Nephron progenitor cell (in vitro differentiated cells): ENCODE measurements around the gene OR1J2.

ENCODE experiments used
- DNase-seq: peaks from one replicate; pipeline ENCODE4 v3.0.0; 2021
- H3K27ac Mint-ChIP-seq: 2 replicates; pipeline ENCODE4 v1.8.0; 2021; ENCODE audit warnings: mild to moderate bottlenecking, moderate library complexity, mixed read lengths
- H3K27me3 Mint-ChIP-seq: 2 replicates; pipeline ENCODE4 v1.8.0; 2021; ENCODE audit warnings: mild to moderate bottlenecking, low read depth, mixed read lengths; ENCODE audit not compliant: poor library complexity
- H3K36me3 Mint-ChIP-seq: 2 replicates; pipeline ENCODE4 v1.8.0; 2021; ENCODE audit warnings: low read depth, mixed read lengths
- H3K4me1 Mint-ChIP-seq: 2 replicates; pipeline ENCODE4 v1.8.0; 2021; ENCODE audit warnings: mixed read lengths
- H3K4me3 Mint-ChIP-seq: 2 replicates; pipeline ENCODE4 v1.8.0; 2021; ENCODE audit warnings: mild to moderate bottlenecking, moderate library complexity, mixed read lengths
- H3K9me3 Mint-ChIP-seq: 2 replicates; pipeline ENCODE4 v1.8.0; 2021; ENCODE audit warnings: mild to moderate bottlenecking, moderate library complexity, mixed read lengths
- CTCF ChIP-seq: fragments of 200-600 bp; sonication (generic); IDR thresholded peaks from 2 replicates; pipeline ENCODE4 v1.5.0; 2021; ENCODE audit warnings: antibody characterized with exemption

The OR1J2 gene, protein sequence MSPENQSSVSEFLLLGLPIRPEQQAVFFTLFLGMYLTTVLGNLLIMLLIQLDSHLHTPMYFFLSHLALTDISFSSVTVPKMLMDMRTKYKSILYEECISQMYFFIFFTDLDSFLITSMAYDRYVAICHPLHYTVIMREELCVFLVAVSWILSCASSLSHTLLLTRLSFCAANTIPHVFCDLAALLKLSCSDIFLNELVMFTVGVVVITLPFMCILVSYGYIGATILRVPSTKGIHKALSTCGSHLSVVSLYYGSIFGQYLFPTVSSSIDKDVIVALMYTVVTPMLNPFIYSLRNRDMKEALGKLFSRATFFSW

DNA sequence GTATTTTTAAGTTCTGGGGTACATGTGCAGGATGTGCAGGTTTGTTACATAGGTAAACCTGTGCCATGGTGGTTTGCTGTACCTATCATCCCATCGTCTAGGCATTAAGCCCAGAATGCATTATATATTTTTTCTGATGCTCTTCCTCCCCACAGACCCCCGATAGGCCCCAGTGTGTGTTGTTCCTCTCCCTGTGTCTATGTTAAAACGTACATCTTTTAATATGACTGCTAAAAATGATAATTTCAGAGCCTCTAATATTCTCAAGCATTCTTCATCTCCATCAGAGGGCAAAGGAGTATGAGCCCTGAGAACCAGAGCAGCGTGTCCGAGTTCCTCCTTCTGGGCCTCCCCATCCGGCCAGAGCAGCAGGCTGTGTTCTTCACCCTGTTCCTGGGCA, at the start of gene OR1J2:
OR1J2 (plus strand) TSS at position 301 of the 400 bp plus-strand sequence; CDS start at position 301, 0 bp downstream.
- Mint-ChIP-seq H3K36me3 (no peaks in the 10 kb centered on the region), H3K27ac (no peak within 1 kb of the TSS), H3K4me3 (no peak within 1 kb of the TSS), H3K9me3 (peaks cover 25% of the 10 kb centered on the region), H3K4me1 (no peaks in the 10 kb centered on the region), H3K27me3 (no peaks in the 10 kb centered on the region)
- no peak for DNase-seq
- TF ChIP-seq CTCF, result no peak

- Mint-ChIP-seq H3K9me3 (peaks cover 13% of the 10 kb centered on the region), H3K4me1 (no peaks in the 10 kb centered on the region), H3K27ac (no peak overlapping the region), H3K4me3 (peak overlapping the region; percentile 19), H3K36me3 (no peaks in the 10 kb centered on the region), H3K27me3 (peaks cover 46% of the 10 kb centered on the region)
- DNase-seq, result peak; percentile 11
- TF ChIP-seq CTCF, result no peak
Observed at GRCh38 chr9:122463828-122464632, 46.6 kb upstream of the OR1J2 start.

DNA sequence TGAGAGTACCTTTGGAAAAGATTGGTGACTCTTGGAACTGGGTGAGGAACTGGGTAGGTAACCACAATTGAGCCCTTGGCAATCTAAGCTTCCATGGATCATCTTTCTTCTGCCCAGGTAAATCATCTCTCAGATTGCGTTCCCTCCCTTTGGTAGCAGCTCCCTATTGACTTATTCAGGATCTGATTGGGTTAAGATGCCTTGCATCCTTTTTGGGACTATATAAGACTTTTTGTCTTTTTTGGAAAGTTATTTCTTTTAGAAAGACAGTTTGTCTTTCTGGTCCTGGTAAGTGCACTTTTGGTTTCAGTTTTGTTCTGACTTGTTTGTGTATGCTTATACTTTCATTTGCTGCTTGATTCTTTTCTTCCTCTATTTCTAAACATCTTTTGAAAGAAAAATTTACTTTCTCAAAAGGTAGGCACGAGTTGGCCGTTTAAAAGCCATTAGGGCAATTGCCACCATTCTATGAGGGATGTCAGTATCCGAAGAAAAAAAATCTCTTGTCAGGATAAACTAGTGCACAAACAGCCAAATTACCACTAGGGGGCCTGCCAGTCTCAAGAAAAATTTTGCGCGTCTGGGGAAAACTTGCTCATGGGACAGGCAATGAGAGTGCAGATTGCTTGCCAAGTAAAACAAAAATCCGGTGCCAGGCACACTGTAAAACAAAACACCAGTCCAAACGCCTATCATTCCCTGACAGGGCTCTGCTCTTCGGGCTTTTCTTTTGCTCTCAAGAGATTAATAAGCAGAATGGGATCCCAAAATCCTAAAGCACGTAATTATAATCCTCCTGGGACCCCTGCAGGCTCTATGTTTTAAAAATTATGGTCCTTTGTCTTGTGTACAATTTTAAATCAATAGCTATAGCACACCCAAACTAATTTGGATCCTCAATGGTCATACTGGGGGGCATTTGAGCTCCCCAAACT, 45.7 kb upstream of the OR1J2 start:
- Mint-ChIP-seq H3K27ac (no peak overlapping the region), H3K4me1 (no peaks in the 10 kb centered on the region), H3K27me3 (peaks cover 50% of the 10 kb centered on the region), H3K9me3 (peaks cover 19% of the 10 kb centered on the region), H3K36me3 (no peaks in the 10 kb centered on the region), H3K4me3 (no peak overlapping the region)
- peak; percentile 74 for TF ChIP-seq CTCF
- peak; percentile 54 for DNase-seq

DNA sequence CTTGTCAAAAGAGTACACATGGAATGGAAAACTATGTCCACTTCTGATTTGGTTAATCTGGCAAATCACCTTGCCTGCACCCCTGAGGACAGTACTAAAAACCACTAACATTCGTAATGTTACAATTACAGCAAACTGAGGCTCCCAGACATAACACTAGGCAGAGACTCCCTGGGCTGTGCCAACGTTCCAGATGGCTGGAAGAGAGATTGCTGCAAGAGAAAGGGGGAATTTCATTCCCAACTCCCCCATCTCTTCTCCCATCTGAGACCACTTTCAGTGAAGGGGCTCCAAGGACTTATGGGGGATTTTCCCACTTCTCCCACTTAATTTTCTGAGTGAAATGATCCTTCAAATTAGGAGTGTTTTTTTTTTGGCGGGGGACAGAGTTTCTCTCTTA, 44.1 kb upstream of the OR1J2 start:
- no peak overlapping the region for H3K27ac Mint-ChIP-seq
- no peak overlapping the region for H3K4me3 Mint-ChIP-seq
- H3K36me3 Mint-ChIP-seq, result no peaks in the 10 kb centered on the region
- no peak for DNase-seq
- no peaks in the 10 kb centered on the region for H3K4me1 Mint-ChIP-seq
- H3K9me3 Mint-ChIP-seq, result peaks cover 11% of the 10 kb centered on the region
- peaks cover 50% of the 10 kb centered on the region for H3K27me3 Mint-ChIP-seq
- TF ChIP-seq CTCF, result no peak

DNA sequence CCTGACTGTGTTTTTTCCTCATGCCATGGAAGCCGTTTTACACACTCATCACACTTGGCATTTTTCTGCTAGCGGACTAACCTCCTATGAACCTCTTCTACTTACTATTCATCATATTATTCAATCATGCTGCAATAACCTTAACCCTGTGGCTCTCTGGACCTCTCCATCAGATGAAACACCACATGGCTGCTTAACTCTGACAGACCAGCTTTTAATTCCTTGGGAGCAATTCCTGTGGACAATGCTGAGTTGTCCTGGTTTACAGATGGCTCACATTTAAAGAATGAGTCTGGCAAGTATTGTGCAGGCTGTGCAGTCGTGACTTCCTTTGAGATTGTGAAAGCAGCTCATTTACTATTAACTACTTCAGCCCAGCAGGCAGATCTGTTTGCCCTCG, 41.9 kb upstream of the OR1J2 start:
- H3K4me1 Mint-ChIP-seq, result no peaks in the 10 kb centered on the region
- H3K36me3 Mint-ChIP-seq, result no peaks in the 10 kb centered on the region
- H3K9me3 Mint-ChIP-seq, result peaks cover 12% of the 10 kb centered on the region
- H3K27me3 Mint-ChIP-seq, result peaks cover 40% of the 10 kb centered on the region
- no peak overlapping the region for H3K27ac Mint-ChIP-seq
- DNase-seq, result no peak
- H3K4me3 Mint-ChIP-seq, result no peak overlapping the region
- no peak for TF ChIP-seq CTCF
